H1 (cell line): Measurements from ENCODE around the gene KDM2A. TPM values are rescaled to one million over a fixed set of nuclear protein-coding genes. Genes with fewer than 3 reads are reported as not detected.
"Not testable (repeated sequence)": the region's sequence is repeated elsewhere in the genome, so short reads cannot be mapped to it uniquely, and the experiment has no call there.

Experiments used
- CTCF ChIA-PET: fragments of 300-600 bp; sonication (Branson Sonifier 250); formaldehyde crosslinking; loops from one replicate; lab custom pipeline; 2021; ENCODE audit not compliant: partially characterized antibody; lab: Charles Lee
- POLR2A ChIA-PET: fragments of 300-600 bp; sonication (Branson Sonifier 250); formaldehyde crosslinking; loops from one replicate; lab custom pipeline; 2021; ENCODE audit warnings: inconsistent platforms; ENCODE audit not compliant: partially characterized antibody; lab: Charles Lee
- DNase-seq, 2 experiments: peaks; one replicate each; pipeline versions ENCODE4 v3.0.0 to v3.0.0-alpha.2; 2010 to 2022; ENCODE audit warnings: low spot score in 2 of 2, low read depth in 1 of 2, mixed read lengths in 1 of 2
- FAIRE-seq: peaks from 2 replicates; lab custom pipeline; 2011; peaks lifted over from hg19 to GRCh38; lab: Jason Lieb, UNC
- H2AFZ ChIP-seq: 2 replicates; pipeline ENCODE4 v1.8.1; 2012; ENCODE audit warnings: low read length, inconsistent platforms
- H2AK5ac ChIP-seq: 2 replicates; pipeline ENCODE4 v1.6.1; 2013; ENCODE audit warnings: low read depth, low read length
- H2BK120ac ChIP-seq: replicated peaks from 2 replicates; pipeline ENCODE3; 2013; ENCODE audit warnings: low read depth, low read length, inconsistent platforms
- H2BK12ac ChIP-seq: 2 replicates; pipeline ENCODE4 v1.6.1; 2013; ENCODE audit warnings: low read depth, low read length
- H2BK15ac ChIP-seq: 2 replicates; pipeline ENCODE4 v1.6.1; 2013; ENCODE audit warnings: low read length
- H2BK20ac ChIP-seq: 2 replicates; pipeline ENCODE4 v1.6.1; 2013; ENCODE audit warnings: low read length
- H2BK5ac ChIP-seq: 2 replicates; pipeline ENCODE4 v1.6.1; 2013; ENCODE audit warnings: low read depth, low read length
- H3K14ac ChIP-seq: 2 replicates; pipeline ENCODE4 v1.6.1; 2013; ENCODE audit warnings: inconsistent platforms; ENCODE audit not compliant: insufficient read length
- H3K18ac ChIP-seq: 2 replicates; pipeline ENCODE4 v1.6.1; 2013; ENCODE audit warnings: low read length; ENCODE audit errors: extremely low read depth
- H3K23ac ChIP-seq: 2 replicates; pipeline ENCODE4 v1.6.1; 2013; ENCODE audit warnings: inconsistent platforms; ENCODE audit not compliant: insufficient read length
- H3K23me2 ChIP-seq: 2 replicates; pipeline ENCODE4 v1.6.1; 2013; ENCODE audit warnings: low read depth, low read length
- H3K27ac ChIP-seq: 2 replicates; pipeline ENCODE4 v1.6.1; 2011; ENCODE audit warnings: low read depth, low read length, inconsistent platforms
- H3K27me3 ChIP-seq, 4 experiments: replicated peaks in 1 of 4; 1 replicate in 1 of 4; 2 replicates in 3 of 4; pipeline versions ENCODE4 v1.6.1 to v1.8.1; 2011 to 2013; ENCODE audit warnings: low read length in 3 of 4, mild to moderate bottlenecking in 3 of 4, inconsistent platforms in 2 of 4, mixed read lengths in 2 of 4, moderate library complexity in 1 of 4; ENCODE audit not compliant: control insufficient read depth in 3 of 4, insufficient read depth in 3 of 4; ENCODE audit errors: extremely low read depth in 1 of 4
- H3K36me3 ChIP-seq, 4 experiments: 2 replicates each; pipeline versions ENCODE4 v1.6.1 to v1.8.1; 2011 to 2013; ENCODE audit warnings: mild to moderate bottlenecking in 4 of 4, low read length in 3 of 4, moderate library complexity in 2 of 4, control low read depth in 1 of 4, inconsistent platforms in 1 of 4; ENCODE audit not compliant: insufficient read depth in 4 of 4, control insufficient read depth in 2 of 4
- H3K4ac ChIP-seq: replicated peaks from 2 replicates; pipeline ENCODE3; 2013; ENCODE audit warnings: low read length, low read depth, mixed read lengths, inconsistent platforms; ENCODE audit not compliant: insufficient read length
- H3K4me1 ChIP-seq, 4 experiments: replicated peaks in 1 of 4; 1 replicate in 1 of 4; 2 replicates in 3 of 4; pipeline versions ENCODE4 v1.6.1 to v1.8.1; 2011 to 2013; ENCODE audit warnings: low read length in 3 of 4, inconsistent platforms in 2 of 4, mixed read lengths in 1 of 4; ENCODE audit not compliant: insufficient read depth in 4 of 4, control insufficient read depth in 3 of 4
- H3K4me2 ChIP-seq, 2 experiments: 2 replicates each; pipeline versions ENCODE4 v1.6.1 to v1.8.1; 2011 to 2013; ENCODE audit warnings: low read depth in 2 of 2, low read length in 2 of 2, control low read depth in 1 of 2, inconsistent platforms in 1 of 2, mild to moderate bottlenecking in 1 of 2; ENCODE audit not compliant: insufficient read depth in 1 of 2
- H3K4me3 ChIP-seq, 4 experiments: fragments of 200-600, 300-600 bp in 1 of 4; sonication (generic), shearing (Covaris generic), sonication (Bioruptor Twin) in 1 of 4; 2 replicates each; pipeline versions ENCODE4 v1.5.1 to v1.8.1; 2011 to 2016; ENCODE audit warnings: low read length in 4 of 4, low read depth in 3 of 4, control low read depth in 2 of 4, inconsistent platforms in 2 of 4, mild to moderate bottlenecking in 2 of 4, mixed read lengths in 1 of 4, moderate library complexity in 1 of 4; ENCODE audit not compliant: insufficient read depth in 2 of 4; ENCODE audit errors: extremely low read depth in 1 of 4
- H3K56ac ChIP-seq: replicated peaks from 2 replicates; pipeline ENCODE3; 2013; ENCODE audit warnings: low read depth, mild to moderate bottlenecking, mixed read lengths, low read length, inconsistent platforms; ENCODE audit not compliant: insufficient read length
- H3K79me1 ChIP-seq: 2 replicates; pipeline ENCODE4 v1.6.1; 2013; ENCODE audit warnings: low read depth, low read length, control low read depth
- H3K79me2 ChIP-seq, 2 experiments: 2 replicates each; pipeline versions ENCODE4 v1.6.1 to v1.8.1; 2012 to 2013; ENCODE audit warnings: low read length in 2 of 2, mild to moderate bottlenecking in 2 of 2, inconsistent platforms in 1 of 2; ENCODE audit not compliant: insufficient read depth in 2 of 2, control insufficient read depth in 1 of 2
- H3K9ac ChIP-seq, 4 experiments: replicated peaks in 1 of 4; 1 replicate in 1 of 4; 2 replicates in 3 of 4; pipeline versions ENCODE4 v1.6.1 to v1.8.1; 2011 to 2013; ENCODE audit warnings: low read depth in 3 of 4, low read length in 3 of 4, control low read depth in 2 of 4, mild to moderate bottlenecking in 2 of 4, moderate library complexity in 2 of 4, inconsistent platforms in 1 of 4; ENCODE audit errors: extremely low read depth in 1 of 4
- H3K9me3 ChIP-seq, 2 experiments: 2 replicates each; pipeline versions ENCODE4 v1.6.1 to v1.8.1; 2012 to 2013; ENCODE audit warnings: mild to moderate bottlenecking in 2 of 2, moderate library complexity in 2 of 2, control low read depth in 1 of 2, inconsistent platforms in 1 of 2, low read depth in 1 of 2, low read length in 1 of 2, mixed read lengths in 1 of 2; ENCODE audit not compliant: insufficient read depth in 2 of 2
- H4K20me1 ChIP-seq, 2 experiments: replicated peaks in 1 of 2; 2 replicates each; pipeline versions ENCODE3 to v1.8.1; 2011 to 2013; ENCODE audit warnings: inconsistent platforms in 2 of 2, low read length in 2 of 2, mild to moderate bottlenecking in 1 of 2; ENCODE audit not compliant: insufficient read depth in 2 of 2, control insufficient read depth in 1 of 2
- H4K5ac ChIP-seq: 2 replicates; pipeline ENCODE4 v1.6.1; 2013; ENCODE audit warnings: low read length, low read depth, mixed read lengths, inconsistent platforms; ENCODE audit not compliant: insufficient read length
- H4K8ac ChIP-seq: 2 replicates; pipeline ENCODE4 v1.8.0; 2013; ENCODE audit warnings: mild to moderate bottlenecking, moderate library complexity, low read length, inconsistent platforms; ENCODE audit not compliant: insufficient read depth; ENCODE audit errors: extremely low read depth
- H4K91ac ChIP-seq: replicated peaks from 2 replicates; pipeline ENCODE3; 2013; ENCODE audit warnings: low read length, mixed read lengths, inconsistent platforms; ENCODE audit not compliant: insufficient read length
- WGBS, 2 experiments: shearing (Covaris generic) in 1 of 2; methylation state at CpG; one replicate each; pipeline versions ENCODE4 v1.1.6 to v1.1.7; 2013 to 2015; ENCODE audit warnings: low lambda C conversion rate in 2 of 2, mixed read lengths in 2 of 2, inconsistent platforms in 1 of 2, low coverage in 1 of 2, missing lambda C conversion rate in 1 of 2; ENCODE audit not compliant: insufficient replicate concordance in 2 of 2, insufficient coverage in 1 of 2, insufficient read length in 1 of 2; ENCODE audit errors: extremely low coverage in 1 of 2, missing lambda C conversion rate in 1 of 2; 5-methylcytosine and 5-hydroxymethylcytosine counted together
- polyA plus RNA-seq, 7 experiments: library from polyadenylated mRNA; depleted of rRNA in 3 of 7; stranded (reverse) in 5 of 7; unstranded in 2 of 7; fragments of >200 nt in 5 of 7; fragments of 200-250 nt in 2 of 7; gene quantifications; 1 replicate in 5 of 7; 2 replicates in 1 of 7; 4 replicates in 1 of 7; pipeline versions ENCODE4 v1.2.1 to v1.2.3, GENCODE V29; 2011 to 2013; ENCODE audit warnings: missing spikeins in 2 of 7, mixed read lengths in 2 of 7
- total RNA-seq: library from RNA; stranded (reverse); fragmentation: NEBNext Ultra II Directional; extraction: Animal tissue kit (Norgen Biotek cat#: 25700); gene quantifications from 2 replicates; pipeline ENCODE4 v1.2.1, GENCODE V29; 2021

The KDM2A gene
- total and polyA plus RNA-seq, 2 of the 8 experiments (the other 6 are each of a cell fraction or from before 2014, with no cell fraction given), result 55.4 to 66.2 TPM

GRCh38 chr11:67209222-67209621, 90.2 kb downstream of the KDM2A start:
- H2AK5ac ChIP-seq, H2BK20ac ChIP-seq, H3K27me3 ChIP-seq, H3K23me2 ChIP-seq, FAIRE-seq, POLR2A ChIA-PET, H3K4ac ChIP-seq, DNase-seq, H3K23ac ChIP-seq, H2BK120ac ChIP-seq, H4K8ac ChIP-seq, H3K9me3 ChIP-seq, H3K4me3 ChIP-seq, H3K79me2 ChIP-seq, H3K4me2 ChIP-seq, H3K27ac ChIP-seq, H3K14ac ChIP-seq, H2BK12ac ChIP-seq, H4K20me1 ChIP-seq, H3K56ac ChIP-seq, H3K9ac ChIP-seq, H3K18ac ChIP-seq, H2AFZ ChIP-seq, H4K5ac ChIP-seq, H4K91ac ChIP-seq, H2BK15ac ChIP-seq, H2BK5ac ChIP-seq, H3K4me1 ChIP-seq, H3K79me1 ChIP-seq: not testable (repeated sequence)
- WGBS, 2 experiments, result 94% methylated on average over 6 of the region's 6 CpGs; no CpG with 5 or more reads in 1 of the 2 experiments
- H3K36me3 ChIP-seq, result peaks cover 6 to 31% (median 16%) of the 10 kb centered on the region in 4 experiments
- CTCF ChIA-PET, result interaction anchor here (0.6 to 1.3 kb wide), 2 partner anchors 8 to 133 kb away, joined by 3 read pairs; no protein-coding TSS in a partner anchor
